GM23338 (cell line): ENCODE measurements around the gene MSANTD1. TPM values are rescaled to one million over a fixed set of nuclear protein-coding genes. Genes with fewer than 3 reads are reported as not detected.

Experiments
- ATAC-seq: fragments of 200-7000 bp; cut with Tn5 transposase; 3 replicates; pipeline ENCODE4 v1.9.1; 2020
- DNase-seq: peaks from one replicate; pipeline ENCODE4 v3.0.0-alpha.2; 2015; ENCODE audit warnings: low spot score
- H2AFZ ChIP-seq: fragments of 200-600 bp; sonication (generic); 2 replicates; pipeline ENCODE4 v1.8.0; 2016; ENCODE audit warnings: antibody characterized with exemption, mild to moderate bottlenecking, moderate library complexity
- H3F3A ChIP-seq: fragments of 200-600 bp; sonication (generic); replicated peaks from 2 replicates; pipeline ENCODE4 v1.8.0; 2017; ENCODE audit warnings: antibody characterized with exemption, mixed run types, low read depth
- H3K27ac ChIP-seq: fragments of 200-600 bp; sonication (generic); 2 replicates; pipeline ENCODE4 v1.6.1; 2016; ENCODE audit warnings: low read depth
- H3K27me3 ChIP-seq: fragments of 200-600 bp; sonication (generic); 2 replicates; pipeline ENCODE4 v1.8.0; 2016; ENCODE audit warnings: mild to moderate bottlenecking, mixed run types, moderate library complexity; ENCODE audit not compliant: insufficient read depth
- H3K36me3 ChIP-seq: fragments of 200-600 bp; sonication (generic); 2 replicates; pipeline ENCODE4 v1.8.0; 2016; ENCODE audit warnings: mild to moderate bottlenecking; ENCODE audit not compliant: insufficient read depth
- H3K4me1 ChIP-seq: fragments of 200-600 bp; sonication (generic); 2 replicates; pipeline ENCODE4 v1.8.0; 2016; ENCODE audit warnings: mild to moderate bottlenecking, moderate library complexity; ENCODE audit not compliant: insufficient read depth
- H3K4me2 ChIP-seq: fragments of 200-600 bp; sonication (generic); 2 replicates; pipeline ENCODE4 v1.7.1; 2017; ENCODE audit warnings: mixed run types
- H3K4me3 ChIP-seq: fragments of 200-600 bp; sonication (generic); 2 replicates; pipeline ENCODE4 v1.6.1; 2016; ENCODE audit warnings: mixed run types
- H3K79me2 ChIP-seq: fragments of 200-600 bp; sonication (generic); replicated peaks from 2 replicates; pipeline ENCODE4 v1.8.0; 2017; ENCODE audit warnings: mild to moderate bottlenecking; ENCODE audit not compliant: insufficient read depth
- H3K9me2 ChIP-seq: fragments of 200-600 bp; sonication (generic); 2 replicates; pipeline ENCODE4 v1.8.0; 2017; ENCODE audit not compliant: insufficient read depth
- H4K20me1 ChIP-seq: fragments of 200-600 bp; sonication (generic); replicated peaks from 2 replicates; pipeline ENCODE4 v1.8.0; 2017; ENCODE audit warnings: mild to moderate bottlenecking; ENCODE audit not compliant: insufficient read depth
- H3K27ac Mint-ChIP-seq: 2 replicates; pipeline ENCODE4 v1.8.0; 2020; ENCODE audit warnings: inconsistent platforms, mild to moderate bottlenecking, moderate library complexity, mixed read lengths
- H3K27me3 Mint-ChIP-seq: 3 replicates; pipeline ENCODE4 v1.8.0; 2022; ENCODE audit warnings: low read depth, mild to moderate bottlenecking, moderate library complexity, mixed read lengths, inconsistent platforms; ENCODE audit not compliant: insufficient read depth, poor library complexity
- H3K36me3 Mint-ChIP-seq: 3 replicates; pipeline ENCODE4 v1.8.0; 2021; ENCODE audit warnings: low read depth, mild to moderate bottlenecking, inconsistent platforms, moderate library complexity, mixed read lengths
- H3K4me1 Mint-ChIP-seq: 3 replicates; pipeline ENCODE4 v1.8.0; 2020; ENCODE audit warnings: mild to moderate bottlenecking, inconsistent platforms, mixed read lengths
- H3K4me3 Mint-ChIP-seq: 3 replicates; pipeline ENCODE4 v1.8.0; 2021; ENCODE audit warnings: moderate library complexity, mild to moderate bottlenecking, inconsistent platforms, mixed read lengths
- H3K9me3 Mint-ChIP-seq: 3 replicates; pipeline ENCODE4 v1.8.0; 2020; ENCODE audit warnings: moderate library complexity, mild to moderate bottlenecking, inconsistent platforms, mixed read lengths
- CREB1 ChIP-seq: fragments of 250-450 bp; sonication (Bioruptor Pico); IDR thresholded peaks from 2 replicates; pipeline ENCODE4 v1.5.0; 2020; ENCODE audit warnings: low read depth, mild to moderate bottlenecking, moderate library complexity
- EZH2 ChIP-seq: fragments of 200-600 bp; sonication (generic); IDR thresholded peaks from one replicate; pipeline ENCODE4 v1.8.0; 2017; ENCODE audit warnings: antibody characterized with exemption, mild to moderate bottlenecking, low read depth; ENCODE audit not compliant: unreplicated experiment
- EZH2phosphoT487 ChIP-seq: fragments of 200-600 bp; sonication (generic); IDR thresholded peaks from one replicate; pipeline ENCODE4 v1.8.1; 2018; ENCODE audit warnings: antibody characterized with exemption; ENCODE audit not compliant: unreplicated experiment
- NANOG ChIP-seq: IDR thresholded peaks from 2 replicates; pipeline ENCODE4 v1.6.1; 2016; ENCODE audit warnings: antibody characterized with exemption, borderline replicate concordance
- POLR2AphosphoS5 ChIP-seq: IDR thresholded peaks from 2 replicates; pipeline ENCODE4 v1.6.1; 2016; ENCODE audit warnings: antibody characterized with exemption, low read depth
- polyA plus RNA-seq: library from polyadenylated mRNA; unstranded; fragments of >200 nt; fragmentation: Nextera tagmentation; extraction: Ambion mirVana; gene quantifications from 2 replicates; pipeline ENCODE4 v1.2.1, GENCODE V29; 2016
- total RNA-seq: library from RNA; depleted of rRNA; stranded (reverse); fragments of >200 nt; shearing (Covaris generic); gene quantifications from 2 replicates; pipeline ENCODE4 v1.2.3, GENCODE V29; 2014
- TF ChIP-seq, protein P1 (sequence below): fragments of 250-450 bp; sonication (Bioruptor Pico); IDR thresholded peaks from 2 replicates; pipeline ENCODE4 v1.5.0; 2020; ENCODE audit warnings: mild to moderate bottlenecking, moderate library complexity
- TF ChIP-seq, protein P2 (sequence below): IDR thresholded peaks from one replicate; pipeline ENCODE4 v1.6.1; 2018; ENCODE audit warnings: antibody characterized with exemption; ENCODE audit not compliant: unreplicated experiment

MSANTD1 gene
- total and polyA plus RNA-seq, 2 experiments from 2014 or later, result 0.29 to 1.0 TPM

DNA sequence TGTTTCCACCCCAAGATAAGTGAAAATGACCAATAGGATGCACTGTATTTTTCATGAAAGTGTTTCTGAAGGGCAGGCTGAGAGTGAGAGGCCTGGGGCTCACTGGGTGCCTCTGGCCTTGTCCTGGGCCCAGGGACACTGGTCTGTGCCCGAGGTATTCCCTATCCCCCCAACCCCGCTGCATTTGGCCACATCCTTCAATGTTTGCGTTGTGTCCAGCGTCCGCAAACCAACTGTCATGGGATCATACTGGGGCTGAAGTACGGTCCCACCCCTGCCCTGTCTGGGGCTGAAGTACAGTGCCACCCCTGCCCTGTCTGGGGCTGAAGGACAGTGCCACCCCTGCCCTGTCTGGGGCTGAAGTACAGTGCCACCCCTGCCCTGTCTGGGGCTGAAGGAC, 22.0 kb upstream of the MSANTD1 start:
- H3K27ac ChIP-seq, result no peak overlapping the region

More for the DNA sequence above, 22.0 kb upstream of the MSANTD1 start:
- Histone ChIP-seq H3K36me3 (peaks cover 24% of the 10 kb centered on the region; the same call in 1 of the 2 replicates), H3F3A (0 out of 2 replicates have a peak, but pooled peaks cover 4% of the 10 kb centered on the region), H3K4me1 (no peaks in the 10 kb centered on the region), H3K4me2 (no peak overlapping the region), H3K4me3 (no peak overlapping the region), H3K27me3 (no peaks in the 10 kb centered on the region), H2AFZ (no peak overlapping the region), H3K79me2 (no peaks in the 10 kb centered on the region), H3K9me2 (no peaks in the 10 kb centered on the region), H4K20me1 (peaks cover 13% of the 10 kb centered on the region)
- TF ChIP-seq CREB1 (CRISPR knock-in tag) (no peak), POLR2AphosphoS5 (no peak), EZH2phosphoT487 (no peak), NANOG (no peak), EZH2 (no peak)
- TF ChIP-seq, protein P1, sequence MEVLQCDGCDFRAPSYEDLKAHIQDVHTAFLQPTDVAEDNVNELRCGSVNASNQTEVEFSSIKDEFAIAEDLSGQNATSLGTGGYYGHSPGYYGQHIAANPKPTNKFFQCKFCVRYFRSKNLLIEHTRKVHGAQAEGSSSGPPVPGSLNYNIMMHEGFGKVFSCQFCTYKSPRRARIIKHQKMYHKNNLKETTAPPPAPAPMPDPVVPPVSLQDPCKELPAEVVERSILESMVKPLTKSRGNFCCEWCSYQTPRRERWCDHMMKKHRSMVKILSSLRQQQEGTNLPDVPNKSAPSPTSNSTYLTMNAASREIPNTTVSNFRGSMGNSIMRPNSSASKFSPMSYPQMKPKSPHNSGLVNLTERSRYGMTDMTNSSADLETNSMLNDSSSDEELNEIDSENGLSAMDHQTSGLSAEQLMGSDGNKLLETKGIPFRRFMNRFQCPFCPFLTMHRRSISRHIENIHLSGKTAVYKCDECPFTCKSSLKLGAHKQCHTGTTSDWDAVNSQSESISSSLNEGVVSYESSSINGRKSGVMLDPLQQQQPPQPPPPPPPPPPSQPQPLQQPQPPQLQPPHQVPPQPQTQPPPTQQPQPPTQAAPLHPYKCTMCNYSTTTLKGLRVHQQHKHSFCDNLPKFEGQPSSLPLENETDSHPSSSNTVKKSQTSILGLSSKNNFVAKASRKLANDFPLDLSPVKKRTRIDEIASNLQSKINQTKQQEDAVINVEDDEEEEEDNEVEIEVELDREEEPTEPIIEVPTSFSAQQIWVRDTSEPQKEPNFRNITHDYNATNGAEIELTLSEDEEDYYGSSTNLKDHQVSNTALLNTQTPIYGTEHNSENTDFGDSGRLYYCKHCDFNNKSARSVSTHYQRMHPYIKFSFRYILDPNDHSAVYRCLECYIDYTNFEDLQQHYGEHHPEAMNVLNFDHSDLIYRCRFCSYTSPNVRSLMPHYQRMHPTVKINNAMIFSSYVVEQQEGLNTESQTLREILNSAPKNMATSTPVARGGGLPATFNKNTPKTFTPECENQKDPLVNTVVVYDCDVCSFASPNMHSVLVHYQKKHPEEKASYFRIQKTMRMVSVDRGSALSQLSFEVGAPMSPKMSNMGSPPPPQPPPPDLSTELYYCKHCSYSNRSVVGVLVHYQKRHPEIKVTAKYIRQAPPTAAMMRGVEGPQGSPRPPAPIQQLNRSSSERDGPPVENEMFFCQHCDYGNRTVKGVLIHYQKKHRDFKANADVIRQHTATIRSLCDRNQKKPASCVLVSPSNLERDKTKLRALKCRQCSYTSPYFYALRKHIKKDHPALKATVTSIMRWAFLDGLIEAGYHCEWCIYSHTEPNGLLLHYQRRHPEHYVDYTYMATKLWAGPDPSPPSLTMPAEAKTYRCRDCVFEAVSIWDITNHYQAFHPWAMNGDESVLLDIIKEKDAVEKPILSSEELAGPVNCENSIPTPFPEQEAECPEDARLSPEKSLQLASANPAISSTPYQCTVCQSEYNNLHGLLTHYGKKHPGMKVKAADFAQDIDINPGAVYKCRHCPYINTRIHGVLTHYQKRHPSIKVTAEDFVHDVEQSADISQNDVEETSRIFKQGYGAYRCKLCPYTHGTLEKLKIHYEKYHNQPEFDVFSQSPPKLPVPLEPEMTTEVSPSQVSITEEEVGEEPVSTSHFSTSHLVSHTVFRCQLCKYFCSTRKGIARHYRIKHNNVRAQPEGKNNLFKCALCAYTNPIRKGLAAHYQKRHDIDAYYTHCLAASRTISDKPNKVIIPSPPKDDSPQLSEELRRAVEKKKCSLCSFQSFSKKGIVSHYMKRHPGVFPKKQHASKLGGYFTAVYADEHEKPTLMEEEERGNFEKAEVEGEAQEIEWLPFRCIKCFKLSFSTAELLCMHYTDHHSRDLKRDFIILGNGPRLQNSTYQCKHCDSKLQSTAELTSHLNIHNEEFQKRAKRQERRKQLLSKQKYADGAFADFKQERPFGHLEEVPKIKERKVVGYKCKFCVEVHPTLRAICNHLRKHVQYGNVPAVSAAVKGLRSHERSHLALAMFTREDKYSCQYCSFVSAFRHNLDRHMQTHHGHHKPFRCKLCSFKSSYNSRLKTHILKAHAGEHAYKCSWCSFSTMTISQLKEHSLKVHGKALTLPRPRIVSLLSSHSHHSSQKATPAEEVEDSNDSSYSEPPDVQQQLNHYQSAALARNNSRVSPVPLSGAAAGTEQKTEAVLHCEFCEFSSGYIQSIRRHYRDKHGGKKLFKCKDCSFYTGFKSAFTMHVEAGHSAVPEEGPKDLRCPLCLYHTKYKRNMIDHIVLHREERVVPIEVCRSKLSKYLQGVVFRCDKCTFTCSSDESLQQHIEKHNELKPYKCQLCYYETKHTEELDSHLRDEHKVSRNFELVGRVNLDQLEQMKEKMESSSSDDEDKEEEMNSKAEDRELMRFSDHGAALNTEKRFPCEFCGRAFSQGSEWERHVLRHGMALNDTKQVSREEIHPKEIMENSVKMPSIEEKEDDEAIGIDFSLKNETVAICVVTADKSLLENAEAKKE (CRISPR knock-in tag), result no peak
- TF ChIP-seq, protein P2, sequence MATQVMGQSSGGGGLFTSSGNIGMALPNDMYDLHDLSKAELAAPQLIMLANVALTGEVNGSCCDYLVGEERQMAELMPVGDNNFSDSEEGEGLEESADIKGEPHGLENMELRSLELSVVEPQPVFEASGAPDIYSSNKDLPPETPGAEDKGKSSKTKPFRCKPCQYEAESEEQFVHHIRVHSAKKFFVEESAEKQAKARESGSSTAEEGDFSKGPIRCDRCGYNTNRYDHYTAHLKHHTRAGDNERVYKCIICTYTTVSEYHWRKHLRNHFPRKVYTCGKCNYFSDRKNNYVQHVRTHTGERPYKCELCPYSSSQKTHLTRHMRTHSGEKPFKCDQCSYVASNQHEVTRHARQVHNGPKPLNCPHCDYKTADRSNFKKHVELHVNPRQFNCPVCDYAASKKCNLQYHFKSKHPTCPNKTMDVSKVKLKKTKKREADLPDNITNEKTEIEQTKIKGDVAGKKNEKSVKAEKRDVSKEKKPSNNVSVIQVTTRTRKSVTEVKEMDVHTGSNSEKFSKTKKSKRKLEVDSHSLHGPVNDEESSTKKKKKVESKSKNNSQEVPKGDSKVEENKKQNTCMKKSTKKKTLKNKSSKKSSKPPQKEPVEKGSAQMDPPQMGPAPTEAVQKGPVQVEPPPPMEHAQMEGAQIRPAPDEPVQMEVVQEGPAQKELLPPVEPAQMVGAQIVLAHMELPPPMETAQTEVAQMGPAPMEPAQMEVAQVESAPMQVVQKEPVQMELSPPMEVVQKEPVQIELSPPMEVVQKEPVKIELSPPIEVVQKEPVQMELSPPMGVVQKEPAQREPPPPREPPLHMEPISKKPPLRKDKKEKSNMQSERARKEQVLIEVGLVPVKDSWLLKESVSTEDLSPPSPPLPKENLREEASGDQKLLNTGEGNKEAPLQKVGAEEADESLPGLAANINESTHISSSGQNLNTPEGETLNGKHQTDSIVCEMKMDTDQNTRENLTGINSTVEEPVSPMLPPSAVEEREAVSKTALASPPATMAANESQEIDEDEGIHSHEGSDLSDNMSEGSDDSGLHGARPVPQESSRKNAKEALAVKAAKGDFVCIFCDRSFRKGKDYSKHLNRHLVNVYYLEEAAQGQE, result no peak
- peaks cover 9% of the 10 kb centered on the region for H3K27me3 Mint-ChIP-seq
- H3K4me1 Mint-ChIP-seq, result no peaks in the 10 kb centered on the region
- DNase-seq (no peak), ATAC-seq (no peak)
- peaks cover 74% of the 10 kb centered on the region for H3K36me3 Mint-ChIP-seq
- peaks cover 4% of the 10 kb centered on the region; the same call in 1 of the 3 replicates for H3K9me3 Mint-ChIP-seq
- H3K4me3 Mint-ChIP-seq, result no peak overlapping the region
- no peak overlapping the region for H3K27ac Mint-ChIP-seq
